T-helper 22 cell (primary cell): ENCODE results near the gene PDLIM5.
"Not testable (repeated sequence)": the region's sequence is repeated elsewhere in the genome, so short reads cannot be mapped to it uniquely, and the experiment has no call there.

Experiments used
- DNase-seq: peaks from one replicate; pipeline ENCODE4 v3.0.0-alpha.2; 2020; ENCODE audit warnings: low read depth

PDLIM5 gene

GRCh38 chr4:94653095-94653649, 201.4 kb downstream of the PDLIM5 start:
- DNase-seq = no peak

GRCh38 chr4:94653984-94654609, 202.4 kb downstream of the PDLIM5 start:
- no peak for DNase-seq

- no peak for DNase-seq
These were observed 203.0 kb downstream of the PDLIM5 start for GRCh38 chr4:94654714-94655113.

GRCh38 chr4:94660614-94661013, 208.9 kb downstream of the PDLIM5 start:
- DNase-seq = no peak

GRCh38 chr4:94665021-94665420, 213.3 kb downstream of the PDLIM5 start:
- DNase-seq = not testable (repeated sequence)

GRCh38 chr4:94665500-94666404, 214.0 kb downstream of the PDLIM5 start:
- DNase-seq = no peak

- DNase-seq = no peak
These were observed 217.0 kb downstream of the PDLIM5 start for GRCh38 chr4:94668724-94669123.

- no peak for DNase-seq
These were observed 218.2 kb downstream of the PDLIM5 start for GRCh38 chr4:94669672-94670664.

- no peak for DNase-seq
These were observed 219.4 kb downstream of the PDLIM5 start for GRCh38 chr4:94671113-94671512.

GRCh38 chr4:94673961-94674360, 222.2 kb downstream of the PDLIM5 start:
- no peak for DNase-seq

- DNase-seq = no peak
These were observed 225.2 kb downstream of the PDLIM5 start for GRCh38 chr4:94676970-94677369.

GRCh38 chr4:94678896-94679295, 227.2 kb downstream of the PDLIM5 start:
- no peak for DNase-seq

GRCh38 chr4:94680176-94680862, 228.6 kb downstream of the PDLIM5 start:
- DNase-seq = no peak

- no peak for DNase-seq
These were observed 234.3 kb downstream of the PDLIM5 start for GRCh38 chr4:94686086-94686485.

- no peak for DNase-seq
These were observed 237.6 kb downstream of the PDLIM5 start for GRCh38 chr4:94689155-94689860.

- DNase-seq = no peak
These were observed 239.1 kb downstream of the PDLIM5 start for GRCh38 chr4:94690851-94691254.

GRCh38 chr4:94691552-94691951, 239.8 kb downstream of the PDLIM5 start:
- DNase-seq = no peak

GRCh38 chr4:94695384-94695783, 243.6 kb downstream of the PDLIM5 start:
- no peak for DNase-seq

- DNase-seq = no peak
These were observed 246.4 kb downstream of the PDLIM5 start for GRCh38 chr4:94698187-94698586.

- no peak for DNase-seq
These were observed 248.6 kb downstream of the PDLIM5 start for GRCh38 chr4:94700298-94700697.
